ENCODE data around the gene MOB3B. TPM values are rescaled to one million over a fixed set of nuclear protein-coding genes. Genes with fewer than 3 reads are reported as not detected.

MOB3B gene
- total RNA-seq, 4 donors from 2014 or later: 9.8 to 17.6 (median 14.6) TPM

GRCh38 chr9:27473111-27473529, 56.5 kb downstream of the MOB3B start:
- Histone ChIP-seq H3K27me3 (no peaks in the 10 kb centered on the region), H3K9me3 (no peaks in the 10 kb centered on the region), H3K4me3 (replicated peaks in 1 of 3) (no peak overlapping the region), H3K4me1 (peaks cover 24 to 49% of the 10 kb centered on the region in 2 donors), H3K36me3 (no peaks in the 10 kb centered on the region), H3K27ac (peak overlapping the region in 2 of 3 donors; percentile 46 to 71)
- 49 to 56% methylated on average over 4 to 6 of the region's 7 CpGs for WGBS, 2 donors
- peak; percentile 34 to 46 for DNase-seq
- TF ChIP-seq POLR2A (IDR thresholded peaks at IDR 0.05) (no peak), CTCF (IDR thresholded peaks at IDR 0.05) (no peak)
- intact Hi-C loops (cut with DNase I): no loop called here

- intact Hi-C loops (cut with DNase I): no loop called here
- no peak for DNase-seq
- peaks cover 32 to 52% of the 10 kb centered on the region in 2 donors for H3K4me1 ChIP-seq
These were observed 57.4 kb downstream of the MOB3B start for GRCh38 chr9:27472195-27472594.

GRCh38 chr9:27471789-27472188, 57.8 kb downstream of the MOB3B start:
- H3K4me1 ChIP-seq: peaks cover 32 to 52% of the 10 kb centered on the region in 2 donors
- H3K36me3 ChIP-seq: no peaks in the 10 kb centered on the region
- no peak for DNase-seq
- H3K9me3 ChIP-seq: no peaks in the 10 kb centered on the region
- WGBS, 2 donors: 88 to 90% methylated on average over 3 of the region's 3 CpGs
- no peak for TF ChIP-seq POLR2A (IDR thresholded peaks at IDR 0.05)
- no peak for TF ChIP-seq CTCF (IDR thresholded peaks at IDR 0.05)
- intact Hi-C loops (cut with DNase I): no loop called here
- H3K27me3 ChIP-seq: no peaks in the 10 kb centered on the region
- no peak overlapping the region for H3K4me3 ChIP-seq (replicated peaks in 1 of 3)
- peak overlapping the region in 1 of 3 donors; percentile 71 for H3K27ac ChIP-seq

More at GRCh38 chr9:27472195-27472594, 57.4 kb downstream of the MOB3B start:
- H3K36me3 ChIP-seq: no peaks in the 10 kb centered on the region
- H3K4me3 ChIP-seq (replicated peaks in 1 of 3): no peak overlapping the region
- peak overlapping the region in 1 of 3 donors; percentile 71 for H3K27ac ChIP-seq
- H3K27me3 ChIP-seq: no peaks in the 10 kb centered on the region
- TF ChIP-seq CTCF (IDR thresholded peaks at IDR 0.05) (no peak), POLR2A (IDR thresholded peaks at IDR 0.05) (no peak)
- 57 to 66% methylated on average over 5 of the region's 5 CpGs for WGBS, 2 donors
- H3K9me3 ChIP-seq: no peaks in the 10 kb centered on the region

GRCh38 chr9:27471366-27471765, 58.2 kb downstream of the MOB3B start:
- peak overlapping the region in 2 of 3 donors; percentile 11 to 71 for H3K27ac ChIP-seq
- H3K4me3 ChIP-seq (replicated peaks in 1 of 3): no peak overlapping the region
- intact Hi-C loops (cut with DNase I): no loop called here
- TF ChIP-seq CTCF (IDR thresholded peaks at IDR 0.05) (no peak), POLR2A (IDR thresholded peaks at IDR 0.05) (no peak)
- H3K9me3 ChIP-seq: no peaks in the 10 kb centered on the region
- H3K36me3 ChIP-seq: no peaks in the 10 kb centered on the region
- no peak for DNase-seq
- WGBS, 2 donors: 93 to 94% methylated on average over 5 of the region's 5 CpGs
- no peaks in the 10 kb centered on the region for H3K27me3 ChIP-seq
- peaks cover 32 to 52% of the 10 kb centered on the region in 2 donors for H3K4me1 ChIP-seq

- Histone ChIP-seq H3K36me3 (no peaks in the 10 kb centered on the region), H3K9me3 (no peaks in the 10 kb centered on the region), H3K27me3 (no peaks in the 10 kb centered on the region), H3K4me1 (peaks cover 32 to 52% of the 10 kb centered on the region in 2 donors), H3K4me3 (replicated peaks in 1 of 3) (no peak overlapping the region), H3K27ac (peak overlapping the region in 2 of 3 donors; percentile 11 to 71)
- 98 to 99% methylated on average over 6 of the region's 6 CpGs for WGBS, 2 donors
- no peak for DNase-seq
- no peak for TF ChIP-seq POLR2A (IDR thresholded peaks at IDR 0.05)
- TF ChIP-seq CTCF (IDR thresholded peaks at IDR 0.05): no peak
- intact Hi-C loops (cut with DNase I): no loop called here
These were observed 59.2 kb downstream of the MOB3B start for GRCh38 chr9:27470291-27470856.
